ENCODE data around the gene GOLT1A. TPM values are rescaled to one million over a fixed set of nuclear protein-coding genes. Genes with fewer than 3 reads are reported as not detected.

Gene GOLT1A
- total RNA-seq, 1 experiment from 2014 or later = 0.49 TPM

DNA sequence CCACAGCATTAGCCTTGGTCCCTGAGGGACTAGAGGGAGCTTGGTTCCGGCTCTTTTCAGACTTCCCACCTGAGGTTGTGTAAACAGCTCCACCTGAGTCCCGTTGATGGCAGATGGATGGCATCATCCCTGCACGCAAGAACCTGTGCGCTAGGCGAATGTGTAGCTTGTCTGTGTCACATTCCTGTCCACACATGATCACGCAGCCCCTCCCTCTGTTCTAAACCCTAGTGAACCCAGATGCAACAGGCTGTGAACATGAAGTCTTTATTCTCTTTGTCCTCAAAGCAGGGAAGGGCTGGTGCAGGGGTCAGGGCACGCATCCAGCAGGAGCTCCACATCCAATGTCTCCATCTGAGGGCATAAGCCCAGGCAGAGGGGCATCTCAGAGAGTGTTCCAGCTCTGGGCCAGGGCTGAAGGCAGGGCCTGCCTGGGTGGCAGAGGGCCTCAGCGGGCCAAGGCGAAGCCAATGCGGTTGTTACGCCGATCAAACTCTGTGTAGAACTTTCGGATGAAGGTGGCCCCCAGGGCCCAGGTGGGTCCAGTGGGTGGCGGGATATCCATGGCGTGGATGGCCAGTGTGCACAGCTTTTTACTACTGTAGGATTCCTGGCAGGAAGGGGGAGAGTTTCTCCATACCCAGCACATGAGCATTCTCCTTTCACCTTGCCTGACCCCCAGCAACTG lies 59.1 kb downstream of the GOLT1A start:
- Histone ChIP-seq H3K9me3 (ENCODE audit: control insufficient read depth, insufficient read depth, low read depth, low read length) (no peaks in the 10 kb centered on the region), H3K4me3 (ENCODE audit: low read depth in 2 of 2, low read length in 2 of 2) (no peak overlapping the region), H3K4me1 (ENCODE audit: control insufficient read depth, insufficient read depth, low read length) (no peaks in the 10 kb centered on the region), H3K27me3 (ENCODE audit: control insufficient read depth, insufficient read depth, low read length) (no peaks in the 10 kb centered on the region; the same call in 1 of the 2 replicates), H3K36me3 (ENCODE audit: control insufficient read depth, insufficient read depth, low read length) (no peaks in the 10 kb centered on the region), H3K27ac (ENCODE audit: low read length) (no peak overlapping the region)
- ChIA-PET CTCF (interaction anchor here (0.6 kb wide), 1 partner anchor 182 kb away, joined by 3 read pairs; no protein-coding TSS in a partner anchor), POLR2A (no interaction called here)
- DNase-seq (ENCODE audit: low read depth, low spot score) = no peak
- no peak for TF ChIP-seq SIN3A (IDR thresholded peaks at IDR 0.05; ENCODE audit: borderline replicate concordance, insufficient read depth, low read depth, low read length)
- no peak for TF ChIP-seq TCF7L2 (IDR thresholded peaks at IDR 0.05; ENCODE audit: low read depth, low read length)
- TF ChIP-seq, protein P1, sequence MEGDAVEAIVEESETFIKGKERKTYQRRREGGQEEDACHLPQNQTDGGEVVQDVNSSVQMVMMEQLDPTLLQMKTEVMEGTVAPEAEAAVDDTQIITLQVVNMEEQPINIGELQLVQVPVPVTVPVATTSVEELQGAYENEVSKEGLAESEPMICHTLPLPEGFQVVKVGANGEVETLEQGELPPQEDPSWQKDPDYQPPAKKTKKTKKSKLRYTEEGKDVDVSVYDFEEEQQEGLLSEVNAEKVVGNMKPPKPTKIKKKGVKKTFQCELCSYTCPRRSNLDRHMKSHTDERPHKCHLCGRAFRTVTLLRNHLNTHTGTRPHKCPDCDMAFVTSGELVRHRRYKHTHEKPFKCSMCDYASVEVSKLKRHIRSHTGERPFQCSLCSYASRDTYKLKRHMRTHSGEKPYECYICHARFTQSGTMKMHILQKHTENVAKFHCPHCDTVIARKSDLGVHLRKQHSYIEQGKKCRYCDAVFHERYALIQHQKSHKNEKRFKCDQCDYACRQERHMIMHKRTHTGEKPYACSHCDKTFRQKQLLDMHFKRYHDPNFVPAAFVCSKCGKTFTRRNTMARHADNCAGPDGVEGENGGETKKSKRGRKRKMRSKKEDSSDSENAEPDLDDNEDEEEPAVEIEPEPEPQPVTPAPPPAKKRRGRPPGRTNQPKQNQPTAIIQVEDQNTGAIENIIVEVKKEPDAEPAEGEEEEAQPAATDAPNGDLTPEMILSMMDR (IDR thresholded peaks at IDR 0.05) = no peak
- TF ChIP-seq POLR2AphosphoS5 (IDR thresholded peaks at IDR 0.05; ENCODE audit: low read depth, low read length) = no peak
- TF ChIP-seq, protein P2, sequence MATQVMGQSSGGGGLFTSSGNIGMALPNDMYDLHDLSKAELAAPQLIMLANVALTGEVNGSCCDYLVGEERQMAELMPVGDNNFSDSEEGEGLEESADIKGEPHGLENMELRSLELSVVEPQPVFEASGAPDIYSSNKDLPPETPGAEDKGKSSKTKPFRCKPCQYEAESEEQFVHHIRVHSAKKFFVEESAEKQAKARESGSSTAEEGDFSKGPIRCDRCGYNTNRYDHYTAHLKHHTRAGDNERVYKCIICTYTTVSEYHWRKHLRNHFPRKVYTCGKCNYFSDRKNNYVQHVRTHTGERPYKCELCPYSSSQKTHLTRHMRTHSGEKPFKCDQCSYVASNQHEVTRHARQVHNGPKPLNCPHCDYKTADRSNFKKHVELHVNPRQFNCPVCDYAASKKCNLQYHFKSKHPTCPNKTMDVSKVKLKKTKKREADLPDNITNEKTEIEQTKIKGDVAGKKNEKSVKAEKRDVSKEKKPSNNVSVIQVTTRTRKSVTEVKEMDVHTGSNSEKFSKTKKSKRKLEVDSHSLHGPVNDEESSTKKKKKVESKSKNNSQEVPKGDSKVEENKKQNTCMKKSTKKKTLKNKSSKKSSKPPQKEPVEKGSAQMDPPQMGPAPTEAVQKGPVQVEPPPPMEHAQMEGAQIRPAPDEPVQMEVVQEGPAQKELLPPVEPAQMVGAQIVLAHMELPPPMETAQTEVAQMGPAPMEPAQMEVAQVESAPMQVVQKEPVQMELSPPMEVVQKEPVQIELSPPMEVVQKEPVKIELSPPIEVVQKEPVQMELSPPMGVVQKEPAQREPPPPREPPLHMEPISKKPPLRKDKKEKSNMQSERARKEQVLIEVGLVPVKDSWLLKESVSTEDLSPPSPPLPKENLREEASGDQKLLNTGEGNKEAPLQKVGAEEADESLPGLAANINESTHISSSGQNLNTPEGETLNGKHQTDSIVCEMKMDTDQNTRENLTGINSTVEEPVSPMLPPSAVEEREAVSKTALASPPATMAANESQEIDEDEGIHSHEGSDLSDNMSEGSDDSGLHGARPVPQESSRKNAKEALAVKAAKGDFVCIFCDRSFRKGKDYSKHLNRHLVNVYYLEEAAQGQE (IDR thresholded peaks at IDR 0.05; ENCODE audit: insufficient read depth in 1 of 2, low read depth in 2 of 2, low read length in 1 of 2) = no peak
- in situ Hi-C loops (cut with HindIII; ENCODE audit: low pct_unique_long_range_greater_than_20kb, low sequenced_read_pairs) = no loop called here
- BruUV-seq (replicated peaks) = no TSS peak
- no peak for ATAC-seq
- intact Hi-C loops (cut with micrococcal nuclease; ENCODE audit: unreplicated experiment) = no loop called here

DNA sequence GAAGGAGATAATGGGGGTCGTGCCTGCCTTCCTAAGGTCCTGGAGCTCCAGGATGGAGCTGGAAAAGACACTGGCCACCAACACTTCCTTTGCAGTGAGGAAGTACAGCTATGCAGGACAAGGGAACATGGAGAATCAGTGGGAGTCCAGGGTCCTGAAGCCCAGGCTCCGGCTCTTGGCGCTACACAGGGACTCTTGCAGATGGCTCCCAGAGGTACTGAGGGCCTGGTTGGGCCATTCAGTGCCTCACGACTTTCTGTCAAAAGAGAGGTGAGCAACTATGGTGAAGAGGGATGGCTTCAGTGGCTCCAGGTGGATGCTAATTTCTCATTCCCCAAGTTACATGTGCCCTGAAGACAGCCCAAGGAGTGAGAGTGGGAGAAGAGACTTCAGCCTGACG lies 60.1 kb downstream of the GOLT1A start:
- Histone ChIP-seq H3K9me3 (ENCODE audit: control insufficient read depth, insufficient read depth, low read depth, low read length) (no peaks in the 10 kb centered on the region), H3K27ac (ENCODE audit: low read length) (no peak overlapping the region), H3K4me1 (ENCODE audit: control insufficient read depth, insufficient read depth, low read length) (no peaks in the 10 kb centered on the region), H3K36me3 (ENCODE audit: control insufficient read depth, insufficient read depth, low read length) (no peaks in the 10 kb centered on the region), H3K4me3 (ENCODE audit: low read depth in 2 of 2, low read length in 2 of 2) (no peak overlapping the region), H3K27me3 (ENCODE audit: control insufficient read depth, insufficient read depth, low read length) (no peaks in the 10 kb centered on the region; the same call in 1 of the 2 replicates)
- intact Hi-C loops (cut with micrococcal nuclease; ENCODE audit: unreplicated experiment) (no loop called here), in situ Hi-C loops (cut with HindIII; ENCODE audit: low pct_unique_long_range_greater_than_20kb, low sequenced_read_pairs) (no loop called here)
- no TSS peak for BruUV-seq (replicated peaks)
- DNase-seq (ENCODE audit: low read depth, low spot score) (no peak), ATAC-seq (no peak)
- ChIA-PET CTCF (no interaction called here), POLR2A (no interaction called here)
- TF ChIP-seq TCF7L2 (IDR thresholded peaks at IDR 0.05; ENCODE audit: low read depth, low read length) (no peak), POLR2AphosphoS5 (IDR thresholded peaks at IDR 0.05; ENCODE audit: low read depth, low read length) (no peak), SIN3A (IDR thresholded peaks at IDR 0.05; ENCODE audit: borderline replicate concordance, insufficient read depth, low read depth, low read length) (no peak)
